A673 (cell line): ENCODE measurements around the gene EMX1. TPM values are rescaled to one million over a fixed set of nuclear protein-coding genes. Genes with fewer than 3 reads are reported as not detected.
A peak's percentile ranks its signal among the peaks of the same experiment; 100 is the strongest.

Experiments
- BruUV-seq: library from RNA; stranded (reverse); fragments of 400-500 nt; replicated peaks from 2 replicates; lab custom pipeline; 2021; lab: Mats Ljungman, UMichigan
- CTCF ChIA-PET: fragments of 300-600 bp; sonication (Branson Sonifier 250); formaldehyde crosslinking; loops from one replicate; lab custom pipeline; 2022; ENCODE audit warnings: antibody characterized with exemption; lab: Charles Lee
- POLR2A ChIA-PET: fragments of 300-600 bp; sonication (Branson Sonifier 250); formaldehyde crosslinking; loops from one replicate; lab custom pipeline; 2022; ENCODE audit warnings: antibody characterized with exemption; ENCODE audit not compliant: low non-redundant PET; lab: Charles Lee
- DNase-seq: peaks from one replicate; pipeline ENCODE4 v3.0.0-alpha.2; 2015; ENCODE audit warnings: low spot score
- H3K27ac ChIP-seq: fragments of 200-600 bp; sonication (generic); 2 replicates; pipeline ENCODE4 v1.5.1; 2016; ENCODE audit warnings: mixed run types, low read depth, mild to moderate bottlenecking, mixed read lengths, antibody characterized with exemption, low read length; ENCODE audit not compliant: poor library complexity, severe bottlenecking
- H3K27me3 ChIP-seq: fragments of 200-600 bp; sonication (generic); replicated peaks from 2 replicates; pipeline ENCODE4 v1.6.1; 2017; ENCODE audit warnings: mixed run types, low read depth, mild to moderate bottlenecking, mixed read lengths, antibody characterized with exemption, low read length; ENCODE audit not compliant: insufficient read depth, poor library complexity
- H3K36me3 ChIP-seq: fragments of 200-600 bp; sonication (generic); 2 replicates; pipeline ENCODE4 v1.6.1; 2016; ENCODE audit warnings: mixed run types, mild to moderate bottlenecking, mixed read lengths, antibody characterized with exemption, low read length; ENCODE audit not compliant: insufficient read depth, poor library complexity, severe bottlenecking
- H3K4me1 ChIP-seq: fragments of 200-600 bp; sonication (generic); 2 replicates; pipeline ENCODE4 v1.6.1; 2017; ENCODE audit warnings: mixed run types, mild to moderate bottlenecking, mixed read lengths, antibody characterized with exemption, low read length; ENCODE audit not compliant: insufficient read depth, poor library complexity, severe bottlenecking
- H3K4me3 ChIP-seq: fragments of 200-600 bp; sonication (generic); 2 replicates; pipeline ENCODE4 v1.5.1; 2016; ENCODE audit warnings: low read depth, mixed run types, mild to moderate bottlenecking, mixed read lengths, low read length; ENCODE audit not compliant: poor library complexity, severe bottlenecking
- H3K9me3 ChIP-seq: fragments of 200-600 bp; sonication (generic); 2 replicates; pipeline ENCODE4 v1.6.1; 2016; ENCODE audit warnings: mixed run types, low read depth, mild to moderate bottlenecking, mixed read lengths, antibody characterized with exemption, low read length; ENCODE audit not compliant: poor library complexity, severe bottlenecking
- CTCF ChIP-seq: fragments of 300-800, 200-600 bp; sonication (generic); conservative IDR thresholded peaks from 2 replicates; pipeline ENCODE4 v1.5.1; 2017; ENCODE audit warnings: low read depth, mild to moderate bottlenecking, antibody characterized with exemption, low read length, moderate library complexity, mixed read lengths
- EZH2 ChIP-seq: fragments of 200-600 bp; sonication (generic); IDR thresholded peaks from 2 replicates; pipeline ENCODE4 v1.6.1; 2017; ENCODE audit warnings: borderline replicate concordance, low read depth, mild to moderate bottlenecking, mixed read lengths, antibody characterized with exemption, low read length; ENCODE audit not compliant: poor library complexity, severe bottlenecking
- intact Hi-C: fragments of 100-400 bp; cut with micrococcal nuclease; formaldehyde crosslinking; loops from one replicate; pipeline ENCODE4 v1.10.0; 2022; ENCODE audit not compliant: unreplicated experiment
- total RNA-seq: library from RNA; stranded (reverse); gene quantifications from 2 replicates; pipeline ENCODE4 v1.2.3, GENCODE V29; 2021

EMX1 gene
- total RNA-seq, 1 experiment from 2014 or later = not detected

- POLR2A ChIA-PET = no interaction called here
- intact Hi-C loops = loop anchor here (5.0 to 10.0 kb wide), 2 partner anchors 194 to 286 kb away; no protein-coding TSS in a partner anchor
Observed at GRCh38 chr2:72891091-72891818, 26.1 kb upstream of the EMX1 start.

GRCh38 chr2:72892506-72893173 is 24.7 kb upstream of the EMX1 start:
- peak; percentile 80 for DNase-seq
- H3K27ac ChIP-seq = no peak overlapping the region
- TF ChIP-seq EZH2 = no peak
- peak; percentile 79 for TF ChIP-seq CTCF
- no peaks in the 10 kb centered on the region for H3K9me3 ChIP-seq
- POLR2A ChIA-PET = no interaction called here
- intact Hi-C loops = loop anchor here (1.0 to 10.0 kb wide), 5 partner anchors 42 to 285 kb away; no protein-coding TSS in a partner anchor
- H3K4me3 ChIP-seq = no peak overlapping the region
- no peaks in the 10 kb centered on the region for H3K36me3 ChIP-seq
- no TSS peak for BruUV-seq
- CTCF ChIA-PET = interaction anchor here (0.6 to 3.3 kb wide), 10 partner anchors 30 to 320 kb away, joined by 3 to 22 read pairs (median 4); no protein-coding TSS in a partner anchor
- H3K27me3 ChIP-seq = no peaks in the 10 kb centered on the region
- H3K4me1 ChIP-seq = peaks cover 4% of the 10 kb centered on the region

More at GRCh38 chr2:72891091-72891818, 26.1 kb upstream of the EMX1 start:
- no peaks in the 10 kb centered on the region for H3K27me3 ChIP-seq
- H3K36me3 ChIP-seq = no peaks in the 10 kb centered on the region
- no peak overlapping the region for H3K27ac ChIP-seq
- H3K4me3 ChIP-seq = no peak overlapping the region
- CTCF ChIA-PET = interaction anchor here (3.3 kb wide), 1 partner anchor 82 kb away, joined by 22 read pairs; no protein-coding TSS in a partner anchor
- BruUV-seq = TSS peak; percentile 56
- DNase-seq = no peak
- TF ChIP-seq EZH2 (no peak), CTCF (no peak)
- H3K4me1 ChIP-seq = peaks cover 4% of the 10 kb centered on the region
- no peaks in the 10 kb centered on the region for H3K9me3 ChIP-seq

- POLR2A ChIA-PET = no interaction called here
- CTCF ChIA-PET = interaction anchor here (0.5 to 3.3 kb wide), 9 partner anchors 59 to 283 kb away, joined by 3 to 22 read pairs (median 3); no protein-coding TSS in a partner anchor
Observed at GRCh38 chr2:72893594-72894319, 23.6 kb upstream of the EMX1 start.

More at GRCh38 chr2:72893594-72894319, 23.6 kb upstream of the EMX1 start:
- Histone ChIP-seq H3K36me3 (no peaks in the 10 kb centered on the region), H3K4me1 (peaks cover 2% of the 10 kb centered on the region), H3K4me3 (no peak overlapping the region), H3K9me3 (no peaks in the 10 kb centered on the region), H3K27ac (no peak overlapping the region), H3K27me3 (peaks cover 1% of the 10 kb centered on the region)
- peak; percentile 75 for DNase-seq
- TF ChIP-seq CTCF = peak; percentile 69
- no peak for TF ChIP-seq EZH2
- no TSS peak for BruUV-seq
- intact Hi-C loops = loop anchor here (2.0 to 10.0 kb wide), 4 partner anchors 41 to 284 kb away; no protein-coding TSS in a partner anchor
